ENCODE measurements around the gene MIA.
"Not testable (repeated sequence)": the region's sequence is repeated elsewhere in the genome, so short reads cannot be mapped to it uniquely, and the experiment has no call there.

MIA gene

GRCh38 chr19:40750874-40751537 is 24.3 kb upstream of the MIA start, which contains the start of gene SNRPA:
Gene SNRPA (plus strand): TSS chr19:40751203. CDS start chr19:40751409, 206 bp downstream.
- DNase-seq: peak; percentile 97

GRCh38 chr19:40752257-40752781 is 23.0 kb upstream of the MIA start:
- DNase-seq: no peak

- DNase-seq: no peak
Observed at GRCh38 chr19:40754611-40755247, 20.6 kb upstream of the MIA start.

- DNase-seq: no peak
Observed at GRCh38 chr19:40755248-40755624, 20.1 kb upstream of the MIA start.

- no peak for DNase-seq
Observed at GRCh38 chr19:40755791-40756190, 19.5 kb upstream of the MIA start.

- no peak for DNase-seq
Observed at GRCh38 chr19:40756502-40757110, 18.7 kb upstream of the MIA start.

- DNase-seq: no peak
Observed at GRCh38 chr19:40758491-40758890, 16.8 kb upstream of the MIA start.

- no peak for DNase-seq
Observed at GRCh38 chr19:40759352-40759751, 16.0 kb upstream of the MIA start.

- DNase-seq: no peak
Observed at GRCh38 chr19:40762754-40763470, 12.4 kb upstream of the MIA start.

- no peak for DNase-seq
Observed at GRCh38 chr19:40763526-40763925, 11.8 kb upstream of the MIA start.

- DNase-seq: no peak
Observed at GRCh38 chr19:40763963-40764362, 11.4 kb upstream of the MIA start.

- DNase-seq: not testable (repeated sequence)
Observed at GRCh38 chr19:40766385-40766784, 8.9 kb upstream of the MIA start.

GRCh38 chr19:40768869-40769268 is 6.5 kb upstream of the MIA start:
- DNase-seq: no peak

GRCh38 chr19:40771101-40771862 is 4.0 kb upstream of the MIA start:
- not testable (repeated sequence) for DNase-seq

- DNase-seq: no peak
Observed at GRCh38 chr19:40775632-40776022, 306 bp downstream of the MIA start.

GRCh38 chr19:40776364-40776763 is 1.0 kb downstream of the MIA start:
- no peak for DNase-seq

- peak; percentile 86 for DNase-seq
Observed at GRCh38 chr19:40776932-40777644, 1.8 kb downstream of the MIA start.

- no peak for DNase-seq
Observed at GRCh38 chr19:40777645-40777936, 2.3 kb downstream of the MIA start.

GRCh38 chr19:40777937-40778705 is 2.8 kb downstream of the MIA start, which contains the start of gene RAB4B:
Gene RAB4B (plus strand): TSS chr19:40778247. CDS start chr19:40778376, 129 bp downstream.
- DNase-seq: peak; percentile 99

GRCh38 chr19:40778706-40779284 is 3.5 kb downstream of the MIA start:
- no peak for DNase-seq

- no peak for DNase-seq
Observed at GRCh38 chr19:40780582-40780981, 5.3 kb downstream of the MIA start.
